ENCODE data around the gene SLC49A4.

The SLC49A4 gene

DNA sequence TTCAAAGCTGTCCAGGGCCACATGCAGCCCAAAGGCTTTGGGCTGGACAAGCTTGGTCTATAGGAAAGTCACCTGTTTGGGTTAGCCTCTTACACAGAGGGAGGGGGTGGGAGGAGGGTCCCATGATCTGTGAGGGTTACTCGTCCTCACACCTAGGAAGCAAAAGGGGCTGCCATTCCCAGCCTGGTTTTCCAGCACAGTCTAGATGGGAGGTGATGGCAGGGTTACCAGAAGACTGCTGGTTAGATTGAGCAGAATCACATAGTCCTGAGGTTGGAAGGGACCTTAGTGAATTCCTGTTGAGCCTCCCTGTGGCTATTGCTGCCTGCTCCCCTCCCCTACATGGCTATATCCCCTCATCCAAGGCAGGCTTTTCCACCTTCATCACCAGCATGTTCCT lies 130.9 kb downstream of the SLC49A4 start:
- H3K4me3 ChIP-seq (ENCODE audit: insufficient read depth, low read length, poor library complexity, severe bottlenecking), result no peak overlapping the region
- no peak overlapping the region for H2AFZ ChIP-seq (ENCODE audit: low read depth, low read length, severe bottlenecking)
- H3K9me2 ChIP-seq (replicated peaks; ENCODE audit: insufficient read depth, low read length), result no peaks in the 10 kb centered on the region
- H4K20me1 ChIP-seq (ENCODE audit: low read depth, low read length), result no peaks in the 10 kb centered on the region
- no peak overlapping the region for H3K27ac ChIP-seq (ENCODE audit: low read depth, low read length)
- no peak overlapping the region for H3K9ac ChIP-seq (ENCODE audit: low read length)
- H3K36me3 ChIP-seq (ENCODE audit: low read length), result no peaks in the 10 kb centered on the region
- TF ChIP-seq, protein P1, sequence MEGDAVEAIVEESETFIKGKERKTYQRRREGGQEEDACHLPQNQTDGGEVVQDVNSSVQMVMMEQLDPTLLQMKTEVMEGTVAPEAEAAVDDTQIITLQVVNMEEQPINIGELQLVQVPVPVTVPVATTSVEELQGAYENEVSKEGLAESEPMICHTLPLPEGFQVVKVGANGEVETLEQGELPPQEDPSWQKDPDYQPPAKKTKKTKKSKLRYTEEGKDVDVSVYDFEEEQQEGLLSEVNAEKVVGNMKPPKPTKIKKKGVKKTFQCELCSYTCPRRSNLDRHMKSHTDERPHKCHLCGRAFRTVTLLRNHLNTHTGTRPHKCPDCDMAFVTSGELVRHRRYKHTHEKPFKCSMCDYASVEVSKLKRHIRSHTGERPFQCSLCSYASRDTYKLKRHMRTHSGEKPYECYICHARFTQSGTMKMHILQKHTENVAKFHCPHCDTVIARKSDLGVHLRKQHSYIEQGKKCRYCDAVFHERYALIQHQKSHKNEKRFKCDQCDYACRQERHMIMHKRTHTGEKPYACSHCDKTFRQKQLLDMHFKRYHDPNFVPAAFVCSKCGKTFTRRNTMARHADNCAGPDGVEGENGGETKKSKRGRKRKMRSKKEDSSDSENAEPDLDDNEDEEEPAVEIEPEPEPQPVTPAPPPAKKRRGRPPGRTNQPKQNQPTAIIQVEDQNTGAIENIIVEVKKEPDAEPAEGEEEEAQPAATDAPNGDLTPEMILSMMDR (IDR thresholded peaks at IDR 0.05; ENCODE audit: insufficient read depth, low read length, poor library complexity, severe bottlenecking), result no peak
- TF ChIP-seq EZH2phosphoT487 (conservative IDR thresholded peaks at IDR 0.05; ENCODE audit: low read length), result no peak
- H3F3A ChIP-seq (ENCODE audit: insufficient read depth), result no peaks in the 10 kb centered on the region
- no peaks in the 10 kb centered on the region for H3K27me3 ChIP-seq (ENCODE audit: low read length)
- no peaks in the 10 kb centered on the region for H3K9me3 ChIP-seq (ENCODE audit: insufficient read depth, low read length)
- H3K4me2 ChIP-seq (ENCODE audit: low read depth, low read length, poor library complexity, severe bottlenecking), result no peak overlapping the region
- H3K79me2 ChIP-seq (ENCODE audit: insufficient read depth, low read length), result no peaks in the 10 kb centered on the region

DNA sequence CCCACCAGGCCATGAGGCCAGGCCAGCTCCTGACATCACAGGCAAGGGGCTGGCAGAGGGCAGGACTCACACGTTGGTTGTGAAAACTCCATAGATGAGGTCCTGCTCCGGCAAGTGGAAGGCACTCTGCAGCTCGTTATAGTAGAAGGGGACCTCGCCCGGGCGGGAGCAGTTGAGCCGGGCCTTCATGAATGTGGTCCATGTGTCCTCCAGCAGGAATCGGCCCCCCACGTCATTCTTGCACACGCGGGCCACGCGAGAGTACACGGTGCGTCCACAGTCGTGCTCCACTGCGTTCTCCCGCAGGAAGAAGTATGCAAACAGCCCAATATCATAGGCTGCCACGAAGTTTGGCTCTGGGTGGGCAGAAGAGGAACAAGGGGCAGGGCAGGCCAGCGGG lies 131.5 kb downstream of the SLC49A4 start:
- Histone ChIP-seq H3K79me2 (ENCODE audit: insufficient read depth, low read length) (no peaks in the 10 kb centered on the region), H3K4me2 (ENCODE audit: low read depth, low read length, poor library complexity, severe bottlenecking) (no peak overlapping the region), H4K20me1 (ENCODE audit: low read depth, low read length) (no peaks in the 10 kb centered on the region), H3K9me2 (replicated peaks; ENCODE audit: insufficient read depth, low read length) (no peaks in the 10 kb centered on the region), H3K9ac (ENCODE audit: low read length) (no peak overlapping the region), H3K27ac (ENCODE audit: low read depth, low read length) (no peak overlapping the region), H3K9me3 (ENCODE audit: insufficient read depth, low read length) (no peaks in the 10 kb centered on the region), H3K4me3 (ENCODE audit: insufficient read depth, low read length, poor library complexity, severe bottlenecking) (no peak overlapping the region), H3K36me3 (ENCODE audit: low read length) (no peaks in the 10 kb centered on the region), H2AFZ (ENCODE audit: low read depth, low read length, severe bottlenecking) (no peak overlapping the region), H3K27me3 (ENCODE audit: low read length) (no peaks in the 10 kb centered on the region), H3F3A (ENCODE audit: insufficient read depth) (no peaks in the 10 kb centered on the region)
- TF ChIP-seq, protein P1 (IDR thresholded peaks at IDR 0.05; ENCODE audit: insufficient read depth, low read length, poor library complexity, severe bottlenecking), result no peak
- no peak for TF ChIP-seq EZH2phosphoT487 (conservative IDR thresholded peaks at IDR 0.05; ENCODE audit: low read length)

DNA sequence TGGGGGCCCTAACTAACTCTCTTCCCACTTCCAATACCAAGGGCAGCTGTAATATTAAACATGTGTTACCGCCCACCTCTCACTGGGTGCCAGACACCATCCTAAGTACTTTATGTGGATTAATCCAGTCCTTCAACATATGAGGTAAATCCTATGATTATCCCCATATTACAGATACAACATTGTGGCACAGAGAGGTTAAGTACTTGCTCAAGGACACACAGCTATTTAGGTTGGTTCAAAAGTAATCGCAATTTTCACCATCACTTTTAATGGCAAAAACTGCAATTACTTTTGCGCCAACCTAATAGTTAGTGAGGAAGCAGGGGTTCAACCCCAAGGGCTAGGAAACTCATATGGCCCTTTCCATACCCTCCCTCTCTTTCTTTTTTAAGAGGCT lies 131.9 kb downstream of the SLC49A4 start:
- H3F3A ChIP-seq (ENCODE audit: insufficient read depth), result no peaks in the 10 kb centered on the region
- no peaks in the 10 kb centered on the region for H3K9me2 ChIP-seq (replicated peaks; ENCODE audit: insufficient read depth, low read length)
- H3K27ac ChIP-seq (ENCODE audit: low read depth, low read length), result no peak overlapping the region
- no peak overlapping the region for H2AFZ ChIP-seq (ENCODE audit: low read depth, low read length, severe bottlenecking)
- no peak overlapping the region for H3K4me2 ChIP-seq (ENCODE audit: low read depth, low read length, poor library complexity, severe bottlenecking)
- no peaks in the 10 kb centered on the region for H3K36me3 ChIP-seq (ENCODE audit: low read length)
- no peak overlapping the region for H3K4me3 ChIP-seq (ENCODE audit: insufficient read depth, low read length, poor library complexity, severe bottlenecking)
- no peaks in the 10 kb centered on the region for H4K20me1 ChIP-seq (ENCODE audit: low read depth, low read length)
- H3K79me2 ChIP-seq (ENCODE audit: insufficient read depth, low read length), result no peaks in the 10 kb centered on the region
- no peaks in the 10 kb centered on the region for H3K27me3 ChIP-seq (ENCODE audit: low read length)
- no peaks in the 10 kb centered on the region for H3K9me3 ChIP-seq (ENCODE audit: insufficient read depth, low read length)
- TF ChIP-seq, protein P1 (IDR thresholded peaks at IDR 0.05; ENCODE audit: insufficient read depth, low read length, poor library complexity, severe bottlenecking), result no peak
- TF ChIP-seq EZH2phosphoT487 (conservative IDR thresholded peaks at IDR 0.05; ENCODE audit: low read length), result no peak
- H3K9ac ChIP-seq (ENCODE audit: low read length), result no peak overlapping the region

Measured in SU-DHL-6 (cell line).